HFFc6 (cell line): Measurements from ENCODE around the gene TIAL1. TPM values are rescaled to one million over a fixed set of nuclear protein-coding genes. Genes with fewer than 3 reads are reported as not detected.
"Not testable (repeated sequence)": the region's sequence is repeated elsewhere in the genome, so short reads cannot be mapped to it uniquely, and the experiment has no call there.

Experiments used
- DNase-seq: peaks from one replicate; pipeline ENCODE4 v3.0.0-alpha.2; 2018
- H3K27ac Mint-ChIP-seq: 2 replicates; pipeline ENCODE4 v1.8.0; 2020; ENCODE audit warnings: mild to moderate bottlenecking, mixed read lengths
- H3K27me3 Mint-ChIP-seq: 2 replicates; pipeline ENCODE4 v1.8.0; 2021; ENCODE audit warnings: mild to moderate bottlenecking, moderate library complexity, mixed read lengths; ENCODE audit not compliant: insufficient read depth
- H3K36me3 Mint-ChIP-seq: 2 replicates; pipeline ENCODE4 v1.8.0; 2021; ENCODE audit warnings: low read depth, mixed read lengths
- H3K4me1 Mint-ChIP-seq: 2 replicates; pipeline ENCODE4 v1.8.0; 2020; ENCODE audit warnings: low read depth, mixed read lengths
- H3K4me3 Mint-ChIP-seq: 2 replicates; pipeline ENCODE4 v1.8.0; 2020; ENCODE audit warnings: mild to moderate bottlenecking, moderate library complexity, mixed read lengths
- H3K9me3 Mint-ChIP-seq: 2 replicates; pipeline ENCODE4 v1.8.0; 2020; ENCODE audit warnings: mild to moderate bottlenecking, mixed read lengths
- CTCF ChIP-seq: fragments of 200-600 bp; sonication (generic); IDR thresholded peaks from 2 replicates; pipeline ENCODE4 v1.5.0; 2021; ENCODE audit warnings: antibody characterized with exemption, mild to moderate bottlenecking
- total RNA-seq, 6 experiments: library from RNA; stranded (reverse); fragmentation: NEBNext Ultra II Directional; extraction: Animal tissue kit (Norgen Biotek cat#: 25700); gene quantifications; 2 replicates in 1 of 6; 3 replicates in 5 of 6; pipeline ENCODE4 v1.2.3, GENCODE V29; 2021

Gene TIAL1
- total RNA-seq, 6 experiments from 2014 or later = 129 to 149 (median 134) TPM

- no peak overlapping the region for H3K4me3 Mint-ChIP-seq
- peak overlapping the region; percentile 24 for H3K27ac Mint-ChIP-seq
- peaks cover 3% of the 10 kb centered on the region for H3K27me3 Mint-ChIP-seq
- no peak for TF ChIP-seq CTCF
- H3K4me1 Mint-ChIP-seq = peaks cover 14% of the 10 kb centered on the region
- DNase-seq = peak; percentile 46
- no peaks in the 10 kb centered on the region for H3K36me3 Mint-ChIP-seq
- H3K9me3 Mint-ChIP-seq = no peaks in the 10 kb centered on the region
Measured at GRCh38 chr10:119620241-119621077, 23.7 kb upstream of the TIAL1 start.

GRCh38 chr10:119619811-119620210 lies 23.0 kb upstream of the TIAL1 start:
- Mint-ChIP-seq H3K27ac (peak overlapping the region; percentile 24; the same call in 1 of the 2 replicates), H3K4me1 (peaks cover 14% of the 10 kb centered on the region)
- not testable (repeated sequence) for H3K9me3 Mint-ChIP-seq, H3K27me3 Mint-ChIP-seq, H3K36me3 Mint-ChIP-seq, H3K4me3 Mint-ChIP-seq, DNase-seq

GRCh38 chr10:119619215-119619614 lies 22.5 kb upstream of the TIAL1 start:
- H3K27me3 Mint-ChIP-seq = peaks cover 5% of the 10 kb centered on the region
- H3K36me3 Mint-ChIP-seq = no peaks in the 10 kb centered on the region
- no peak for TF ChIP-seq CTCF
- no peaks in the 10 kb centered on the region for H3K9me3 Mint-ChIP-seq
- no peak overlapping the region for H3K4me3 Mint-ChIP-seq
- DNase-seq = no peak
- H3K4me1 Mint-ChIP-seq = peaks cover 14% of the 10 kb centered on the region
- no peak overlapping the region for H3K27ac Mint-ChIP-seq

GRCh38 chr10:119616882-119617570 lies 20.3 kb upstream of the TIAL1 start:
- H3K4me1 Mint-ChIP-seq = peaks cover 14% of the 10 kb centered on the region

GRCh38 chr10:119614686-119615085 lies 17.9 kb upstream of the TIAL1 start:
- DNase-seq = no peak
- no peaks in the 10 kb centered on the region for H3K36me3 Mint-ChIP-seq
- no peak overlapping the region for H3K27ac Mint-ChIP-seq
- H3K27me3 Mint-ChIP-seq = peaks cover 5% of the 10 kb centered on the region
- H3K9me3 Mint-ChIP-seq = no peaks in the 10 kb centered on the region
- no peaks in the 10 kb centered on the region for H3K4me1 Mint-ChIP-seq
- no peak overlapping the region for H3K4me3 Mint-ChIP-seq
- no peak for TF ChIP-seq CTCF

More at GRCh38 chr10:119616882-119617570, 20.3 kb upstream of the TIAL1 start:
- no peaks in the 10 kb centered on the region for H3K36me3 Mint-ChIP-seq
- H3K9me3 Mint-ChIP-seq = no peaks in the 10 kb centered on the region
- no peak overlapping the region for H3K27ac Mint-ChIP-seq
- peaks cover 5% of the 10 kb centered on the region for H3K27me3 Mint-ChIP-seq
- DNase-seq = no peak
- no peak overlapping the region for H3K4me3 Mint-ChIP-seq
- TF ChIP-seq CTCF = peak; percentile 60; the same call in 1 of the 2 replicates

- H3K9me3 Mint-ChIP-seq = no peaks in the 10 kb centered on the region
- no peaks in the 10 kb centered on the region for H3K36me3 Mint-ChIP-seq
- TF ChIP-seq CTCF = no peak
- H3K4me3 Mint-ChIP-seq = no peak overlapping the region
- peaks cover 5% of the 10 kb centered on the region for H3K4me1 Mint-ChIP-seq
- no peak overlapping the region for H3K27ac Mint-ChIP-seq
- H3K27me3 Mint-ChIP-seq = peaks cover 5% of the 10 kb centered on the region
- no peak for DNase-seq
Measured at GRCh38 chr10:119613741-119614140, 17.0 kb upstream of the TIAL1 start.
